Left hindlimb (tissue), 1 donor: Measurements from ENCODE around the gene RPL35.

Experiments
- DNase-seq: peaks from one replicate; pipeline ENCODE4 v3.0.0-alpha.2; 2018

The RPL35 gene

GRCh38 chr9:124875501-124875900 lies 13.7 kb upstream of the RPL35 start:
- DNase-seq = no peak

DNA sequence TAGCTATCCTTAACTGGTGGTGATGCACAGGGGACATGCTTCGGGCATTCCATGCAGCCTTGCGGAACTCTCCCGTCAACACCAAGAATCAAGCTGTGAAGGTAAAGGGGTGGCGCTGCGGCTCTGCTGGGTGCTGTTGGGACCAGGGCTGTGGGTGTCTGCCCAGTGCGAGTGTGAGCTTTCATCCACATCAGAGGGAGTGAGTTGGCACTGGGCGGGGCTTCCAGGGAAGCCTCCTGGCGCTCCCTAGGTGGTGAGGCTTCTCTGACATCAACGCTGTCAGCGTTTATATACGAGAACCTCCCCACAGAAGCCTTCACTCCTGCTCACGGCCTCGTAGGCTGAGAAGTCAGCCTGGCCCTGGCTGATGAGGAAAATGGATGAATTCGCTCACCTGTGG lies 11.9 kb upstream of the RPL35 start:
- no peak for DNase-seq

GRCh38 chr9:124871156-124871561 lies 9.4 kb upstream of the RPL35 start:
- DNase-seq = peak; percentile 23

GRCh38 chr9:124870723-124871122 lies 9.0 kb upstream of the RPL35 start:
- peak; percentile 17 for DNase-seq

DNA sequence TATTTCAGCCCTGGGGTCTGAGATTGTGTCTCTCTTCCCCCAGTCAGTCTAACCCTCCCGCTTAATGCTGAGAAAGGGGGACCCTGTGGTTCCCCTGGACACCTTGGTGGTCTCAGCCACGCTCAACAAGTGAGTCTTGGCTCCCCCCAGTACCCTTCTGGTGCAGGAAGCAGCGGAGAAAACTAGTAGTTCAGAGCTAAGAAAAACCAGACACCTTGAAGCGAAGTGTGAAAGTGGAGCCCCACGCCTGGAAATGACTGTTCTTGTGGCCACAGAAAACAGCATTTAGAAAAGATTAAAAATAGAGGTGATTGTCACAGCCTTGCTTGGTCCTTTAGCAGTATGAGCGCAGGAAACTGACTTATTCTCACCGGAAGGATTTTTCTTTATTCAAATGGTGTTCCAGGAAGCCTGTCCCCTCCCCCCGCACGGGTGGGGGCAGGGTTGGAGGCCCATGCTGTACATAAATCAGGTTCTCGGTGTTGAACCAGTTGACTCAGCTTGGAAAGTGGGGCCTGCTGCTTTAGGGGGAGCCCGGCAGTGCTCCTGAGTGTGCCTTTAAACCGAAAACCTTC lies 8.3 kb upstream of the RPL35 start:
- DNase-seq = peak; percentile 56

- DNase-seq = peak; percentile 54
Measured at GRCh38 chr9:124869466-124869985, 7.8 kb upstream of the RPL35 start.

GRCh38 chr9:124868511-124869465 lies 7.0 kb upstream of the RPL35 start:
- peak; percentile 90 for DNase-seq

- no peak for DNase-seq
Measured at GRCh38 chr9:124863371-124863871, 1.7 kb upstream of the RPL35 start.

DNA sequence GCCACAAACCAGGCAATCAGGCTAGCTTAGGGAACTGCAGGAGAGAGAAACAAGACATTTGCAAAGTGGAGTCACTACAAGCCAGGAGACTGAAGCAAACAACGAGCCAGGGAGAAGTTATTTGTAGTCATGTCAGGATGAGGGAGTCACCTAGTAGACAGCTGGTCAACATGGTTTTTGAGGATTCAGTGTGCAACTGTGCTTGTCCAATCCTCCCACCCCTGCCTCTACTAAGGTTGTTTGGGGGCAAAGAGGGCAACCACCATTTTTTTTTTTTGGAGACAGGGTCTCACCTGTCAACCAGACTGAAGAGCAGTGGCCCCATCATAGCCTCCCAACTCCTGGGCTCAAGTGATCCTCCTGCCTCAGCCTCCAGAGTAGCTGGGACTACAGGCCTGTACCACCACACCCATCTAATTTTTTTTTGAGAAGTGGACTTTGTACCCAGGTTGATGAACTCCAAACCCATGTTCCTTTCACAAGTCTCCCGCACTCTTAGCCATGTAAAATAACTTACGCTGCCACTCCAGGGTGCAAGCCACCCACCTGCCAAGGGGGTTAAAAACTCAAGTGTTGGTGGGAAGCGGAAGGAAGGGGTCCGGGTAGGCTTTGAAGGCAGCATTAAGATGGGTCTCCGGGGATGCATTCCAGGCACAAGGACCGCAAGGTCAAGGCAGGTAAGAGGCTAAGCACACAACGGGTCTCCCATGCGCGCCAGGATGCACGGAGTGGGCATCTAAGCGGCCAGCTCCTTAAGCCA lies 995 bp downstream of the RPL35 start:
- no peak for DNase-seq

DNA sequence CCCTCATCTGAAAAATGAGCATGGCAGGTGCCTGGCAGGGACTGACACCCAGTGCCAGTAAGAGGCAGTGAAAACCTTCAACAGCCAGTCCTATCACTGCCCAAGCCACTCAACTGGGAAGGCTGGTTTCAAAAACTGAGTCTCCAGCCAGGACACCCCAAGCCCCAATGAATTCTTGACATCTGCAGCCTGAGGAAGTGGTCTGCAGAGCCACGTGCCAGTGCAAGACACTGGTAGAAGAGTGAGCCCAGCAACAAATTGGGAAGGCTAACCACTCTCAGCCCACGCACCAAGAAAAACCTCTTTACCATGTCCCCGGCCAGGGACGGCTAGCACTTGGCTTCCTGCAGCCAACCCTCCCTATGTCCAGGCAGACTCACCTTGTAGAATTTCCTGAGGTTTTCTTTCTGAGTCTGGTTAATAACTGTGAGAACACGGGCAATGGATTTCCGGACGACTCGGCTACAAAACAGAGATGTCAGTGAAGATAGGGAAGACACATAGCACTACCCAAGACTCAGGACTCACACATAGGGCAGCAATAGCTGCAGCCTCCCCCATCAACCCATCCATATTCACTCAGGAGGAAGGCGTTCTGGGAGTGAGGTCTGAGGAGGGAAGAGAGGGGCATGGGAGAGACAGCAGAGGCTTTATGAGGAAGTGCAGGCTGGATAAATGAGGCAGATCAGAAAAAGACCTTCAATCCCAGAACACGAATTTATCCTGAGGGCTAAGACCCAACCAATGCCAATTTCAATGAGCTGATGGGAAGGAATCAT lies 1.8 kb downstream of the RPL35 start:
- DNase-seq = peak; percentile 23

GRCh38 chr9:124858330-124859046 lies 3.3 kb downstream of the RPL35 start:
- no peak for DNase-seq

DNA sequence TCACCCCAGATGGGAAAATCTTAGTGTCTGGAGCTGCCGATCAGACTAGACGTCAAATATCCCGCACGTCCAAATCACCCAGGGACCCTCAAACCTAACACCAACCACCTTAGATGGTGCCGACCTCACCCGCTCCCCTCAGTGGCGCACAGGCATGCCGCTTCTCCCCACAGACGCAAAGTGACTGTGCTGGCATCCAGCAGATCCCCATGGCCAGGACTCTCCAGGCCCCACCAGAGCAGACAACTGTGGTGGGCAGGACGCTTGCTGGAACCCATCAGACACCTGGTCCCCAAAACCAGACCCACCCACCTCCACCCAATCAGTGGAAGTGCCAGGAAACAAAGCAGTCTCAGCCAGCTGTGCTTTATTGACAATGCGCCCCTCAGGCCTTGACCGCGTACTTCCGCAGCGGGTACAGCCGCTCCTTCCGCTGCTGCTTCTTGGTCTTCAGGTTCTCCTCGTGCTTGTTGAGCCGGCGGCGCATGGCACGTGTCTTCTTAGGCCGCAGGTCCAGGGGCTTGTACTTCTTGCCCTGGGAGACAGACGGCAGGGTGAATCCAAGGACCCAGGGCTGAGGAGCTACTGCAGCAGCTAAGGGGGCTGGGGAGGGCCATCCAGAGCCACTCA lies 4.1 kb downstream of the RPL35 start:
- no peak for DNase-seq

- no peak for DNase-seq
Measured at GRCh38 chr9:124855944-124856765, 5.6 kb downstream of the RPL35 start.

- no peak for DNase-seq
Measured at GRCh38 chr9:124855566-124855943, 6.2 kb downstream of the RPL35 start.

GRCh38 chr9:124854822-124855221 lies 6.9 kb downstream of the RPL35 start:
- DNase-seq = peak; percentile 8

GRCh38 chr9:124854161-124854560 lies 7.6 kb downstream of the RPL35 start:
- peak; percentile 23 for DNase-seq

DNA sequence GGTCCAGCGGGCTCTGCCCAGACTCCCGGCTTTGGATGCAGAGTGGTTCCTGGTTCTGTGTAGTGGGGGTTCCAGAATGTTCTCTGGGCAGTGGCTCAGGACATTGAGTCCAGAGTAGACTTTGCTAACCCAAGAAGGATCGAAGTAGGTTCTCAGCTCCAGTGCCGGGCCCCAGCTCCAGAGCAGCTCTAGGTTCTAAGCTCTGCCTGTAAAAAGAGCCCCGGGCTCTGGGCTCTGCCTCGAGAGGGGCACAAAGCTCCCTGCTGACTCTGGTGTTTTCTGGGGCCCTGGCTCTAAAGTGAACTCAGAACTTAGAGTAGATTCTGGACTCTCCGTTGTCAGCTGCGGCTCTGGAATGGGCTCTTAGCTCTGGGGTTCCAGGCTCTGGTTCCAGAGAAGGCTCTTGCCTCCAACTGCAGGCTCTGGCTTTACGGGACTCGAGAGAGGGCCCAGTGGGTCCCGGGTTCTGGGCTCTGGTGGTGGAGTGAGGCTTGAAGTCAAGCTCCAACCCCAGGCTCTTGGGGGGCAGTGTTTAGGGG lies 8.1 kb downstream of the RPL35 start:
- peak; percentile 21 for DNase-seq

- DNase-seq = peak; percentile 83
Measured at GRCh38 chr9:124852829-124853531, 8.8 kb downstream of the RPL35 start, which contains the start of gene WDR38. WDR38 (plus strand) TSS chr9:124853460; CDS start chr9:124853532, 72 bp downstream.
